Epithelial cell of esophagus (primary cell): ENCODE data around the gene SHISA5.

Experiments
- DNase-seq: peaks from one replicate; pipeline ENCODE4 v3.0.0; 2010; ENCODE audit warnings: low read depth
- H3K4me3 ChIP-seq: 2 replicates; pipeline ENCODE4 v1.5.1; 2011; ENCODE audit warnings: mild to moderate bottlenecking, low read length, control low read depth
- CTCF ChIP-seq: IDR thresholded peaks from 2 replicates; pipeline ENCODE4 v1.5.1; 2011; ENCODE audit warnings: low read depth, mild to moderate bottlenecking, low read length, control low read depth, inconsistent platforms; ENCODE audit not compliant: insufficient read depth; ENCODE audit errors: missing control alignments

SHISA5 gene

GRCh38 chr3:48519277-48519643, 15.3 kb upstream of the SHISA5 start:
- DNase-seq = no peak
- no peak for TF ChIP-seq CTCF
- no peak overlapping the region for H3K4me3 ChIP-seq

- H3K4me3 ChIP-seq = no peak overlapping the region
- no peak for DNase-seq
Measured at GRCh38 chr3:48518638-48519276, 14.8 kb upstream of the SHISA5 start.

GRCh38 chr3:48518069-48518468, 14.1 kb upstream of the SHISA5 start:
- DNase-seq = no peak
- no peak for TF ChIP-seq CTCF

More at GRCh38 chr3:48518638-48519276, 14.8 kb upstream of the SHISA5 start:
- TF ChIP-seq CTCF = no peak

GRCh38 chr3:48516571-48516970, 12.6 kb upstream of the SHISA5 start:
- no peak for DNase-seq
- TF ChIP-seq CTCF = no peak
- H3K4me3 ChIP-seq = no peak overlapping the region

More at GRCh38 chr3:48518069-48518468, 14.1 kb upstream of the SHISA5 start:
- no peak overlapping the region for H3K4me3 ChIP-seq

GRCh38 chr3:48514431-48515227, 10.7 kb upstream of the SHISA5 start:
- TF ChIP-seq CTCF = no peak
- DNase-seq = no peak
- H3K4me3 ChIP-seq = no peak overlapping the region

- no peak overlapping the region for H3K4me3 ChIP-seq
- no peak for DNase-seq
- no peak for TF ChIP-seq CTCF
Measured at GRCh38 chr3:48511551-48511950, 7.6 kb upstream of the SHISA5 start.
